ENCODE results near the gene CRABP2. TPM values are rescaled to one million over a fixed set of nuclear protein-coding genes. Genes with fewer than 3 reads are reported as not detected.

The CRABP2 gene
- total RNA-seq, 1 donor from 2014 or later: 2.4 TPM

- peaks cover 38% of the 10 kb centered on the region for H3K4me1 Mint-ChIP-seq (ENCODE audit: low read depth, unreplicated experiment)
- no peaks in the 10 kb centered on the region for H3K36me3 Mint-ChIP-seq (ENCODE audit: unreplicated experiment)
- H3K27me3 Mint-ChIP-seq (ENCODE audit: unreplicated experiment): peaks cover 10% of the 10 kb centered on the region
- peak overlapping the region; percentile 82 for H3K27ac Mint-ChIP-seq (ENCODE audit: unreplicated experiment)
- peak; percentile 68 for DNase-seq
- H3K4me3 Mint-ChIP-seq (ENCODE audit: unreplicated experiment): peak overlapping the region; percentile 94
- H3K9me3 Mint-ChIP-seq (ENCODE audit: unreplicated experiment): peaks cover 11% of the 10 kb centered on the region
- TF ChIP-seq CTCF (IDR thresholded peaks at IDR 0.05; ENCODE audit: partially characterized antibody, unreplicated experiment): peak; percentile 31
These were observed 45.5 kb upstream of the CRABP2 start for GRCh38 chr1:156750711-156751450.

- no peak for TF ChIP-seq CTCF (IDR thresholded peaks at IDR 0.05; ENCODE audit: partially characterized antibody, unreplicated experiment)
- H3K4me3 Mint-ChIP-seq (ENCODE audit: unreplicated experiment): peak overlapping the region; percentile 94
- peak overlapping the region; percentile 82 for H3K27ac Mint-ChIP-seq (ENCODE audit: unreplicated experiment)
- H3K36me3 Mint-ChIP-seq (ENCODE audit: unreplicated experiment): no peaks in the 10 kb centered on the region
- DNase-seq: no peak
- H3K9me3 Mint-ChIP-seq (ENCODE audit: unreplicated experiment): peaks cover 15% of the 10 kb centered on the region
- H3K27me3 Mint-ChIP-seq (ENCODE audit: unreplicated experiment): peaks cover 12% of the 10 kb centered on the region
- peaks cover 44% of the 10 kb centered on the region for H3K4me1 Mint-ChIP-seq (ENCODE audit: low read depth, unreplicated experiment)
These were observed 44.8 kb upstream of the CRABP2 start for GRCh38 chr1:156750191-156750672.

GRCh38 chr1:156749419-156750118 is 44.2 kb upstream of the CRABP2 start:
- H3K9me3 Mint-ChIP-seq (ENCODE audit: unreplicated experiment): peaks cover 15% of the 10 kb centered on the region
- H3K4me1 Mint-ChIP-seq (ENCODE audit: low read depth, unreplicated experiment): peaks cover 44% of the 10 kb centered on the region
- no peaks in the 10 kb centered on the region for H3K36me3 Mint-ChIP-seq (ENCODE audit: unreplicated experiment)
- no peak for TF ChIP-seq CTCF (IDR thresholded peaks at IDR 0.05; ENCODE audit: partially characterized antibody, unreplicated experiment)
- H3K27ac Mint-ChIP-seq (ENCODE audit: unreplicated experiment): peak overlapping the region; percentile 97
- no peak for DNase-seq
- H3K4me3 Mint-ChIP-seq (ENCODE audit: unreplicated experiment): peak overlapping the region; percentile 94
- peaks cover 15% of the 10 kb centered on the region for H3K27me3 Mint-ChIP-seq (ENCODE audit: unreplicated experiment)

GRCh38 chr1:156748670-156749418 is 43.5 kb upstream of the CRABP2 start:
- Mint-ChIP-seq H3K27me3 (ENCODE audit: unreplicated experiment) (peaks cover 15% of the 10 kb centered on the region), H3K4me3 (ENCODE audit: unreplicated experiment) (peak overlapping the region; percentile 94), H3K4me1 (ENCODE audit: low read depth, unreplicated experiment) (peaks cover 42% of the 10 kb centered on the region), H3K9me3 (ENCODE audit: unreplicated experiment) (peaks cover 15% of the 10 kb centered on the region), H3K27ac (ENCODE audit: unreplicated experiment) (peak overlapping the region; percentile 97), H3K36me3 (ENCODE audit: unreplicated experiment) (no peaks in the 10 kb centered on the region)
- TF ChIP-seq CTCF (IDR thresholded peaks at IDR 0.05; ENCODE audit: partially characterized antibody, unreplicated experiment): no peak
- no peak for DNase-seq

Data from glutamatergic neuron (in vitro differentiated cells).